HEK293 (cell line): ENCODE data around the gene CPD.
A peak's percentile ranks its signal among the peaks of the same experiment; 100 is the strongest.

Experiments
- CTCF ChIA-PET: fragments of 350-600 bp; formaldehyde crosslinking; extraction: SDS; loops from one replicate; lab custom pipeline; 2021; ENCODE audit warnings: antibody characterized with exemption; lab: Yijun Ruan, JAX
- POLR2A ChIA-PET: fragments of 300-600 bp; formaldehyde crosslinking; extraction: SDS; loops from one replicate; lab custom pipeline; 2020; ENCODE audit warnings: antibody characterized with exemption, inconsistent platforms; lab: Yijun Ruan, JAX
- H3K27ac ChIP-seq: fragments of 200-500 bp; sonication (Bioruptor generic); 2 replicates; pipeline ENCODE4 v1.5.1; 2014; ENCODE audit warnings: low read depth, low read length, control low read depth, inconsistent platforms; ENCODE audit errors: extremely low read depth
- H3K36me3 ChIP-seq, 2 experiments: fragments of 200-500 bp in 1 of 2; sonication (Bioruptor generic) in 1 of 2; 1 replicate in 1 of 2; 2 replicates in 1 of 2; pipeline ENCODE4 v1.5.1; 2014 to 2017; ENCODE audit warnings: inconsistent platforms in 2 of 2, low read length in 2 of 2; ENCODE audit not compliant: control insufficient read depth in 2 of 2, insufficient read depth in 1 of 2
- H3K4me1 ChIP-seq: fragments of 200-500 bp; sonication (Bioruptor generic); 2 replicates; pipeline ENCODE4 v1.5.1; 2014; ENCODE audit warnings: mild to moderate bottlenecking, low read length, inconsistent platforms; ENCODE audit not compliant: control insufficient read depth, insufficient read depth
- H3K4me3 ChIP-seq: 2 replicates; pipeline ENCODE4 v1.5.1; 2011; ENCODE audit warnings: low read depth, mild to moderate bottlenecking, control low read depth, low read length, moderate library complexity
- H3K9me3 ChIP-seq: fragments of 200-500 bp; sonication (Bioruptor generic); 2 replicates; pipeline ENCODE4 v1.5.1; 2014; ENCODE audit warnings: low read depth, low read length, inconsistent platforms; ENCODE audit not compliant: control insufficient read depth, insufficient read depth
- HOXC10 ChIP-seq: sonication (generic); formaldehyde crosslinking; IDR thresholded peaks from 2 replicates; pipeline ENCODE4 v1.8.1; 2023; ENCODE audit warnings: mild to moderate bottlenecking, missing genetic modification reagents
- IKZF3 ChIP-seq: fragments of 450-650 bp; IDR thresholded peaks from 2 replicates; pipeline ENCODE4 v1.5.0; 2018; ENCODE audit warnings: missing biosample characterization, mild to moderate bottlenecking, missing genetic modification characterization, moderate library complexity
- OSR2 ChIP-seq: fragments of 450-650 bp; formaldehyde crosslinking; IDR thresholded peaks from 2 replicates; pipeline ENCODE4 v1.5.1; 2016; ENCODE audit warnings: missing biosample characterization, missing genetic modification characterization
- ZBTB8A ChIP-seq: fragments of 450-650 bp; formaldehyde crosslinking; IDR thresholded peaks from 2 replicates; pipeline ENCODE4 v1.5.1; 2016; ENCODE audit warnings: missing biosample characterization, missing genetic modification characterization
- ZFP37 ChIP-seq: fragments of 450-650 bp; formaldehyde crosslinking; IDR thresholded peaks from 2 replicates; pipeline ENCODE4 v1.5.1; 2016; ENCODE audit warnings: missing biosample characterization, missing genetic modification characterization
- ZNF112 ChIP-seq: fragments of 450-650 bp; formaldehyde crosslinking; IDR thresholded peaks from 2 replicates; pipeline ENCODE4 v1.5.0; 2017; ENCODE audit warnings: missing biosample characterization, missing genetic modification characterization
- ZNF169 ChIP-seq: fragments of 450-650 bp; formaldehyde crosslinking; IDR thresholded peaks from 2 replicates; pipeline ENCODE4 v1.5.1; 2016; ENCODE audit warnings: missing biosample characterization, missing genetic modification characterization
- ZNF366 ChIP-seq: fragments of 450-650 bp; formaldehyde crosslinking; conservative IDR thresholded peaks from 2 replicates; pipeline ENCODE4 v1.5.1; 2016; ENCODE audit warnings: missing biosample characterization, missing genetic modification characterization
- ZNF404 ChIP-seq: fragments of 450-650 bp; formaldehyde crosslinking; IDR thresholded peaks from 2 replicates; pipeline ENCODE4 v1.5.1; 2017; ENCODE audit warnings: missing biosample characterization, missing genetic modification characterization
- ZNF558 ChIP-seq: fragments of 450-650 bp; formaldehyde crosslinking; IDR thresholded peaks from 2 replicates; pipeline ENCODE4 v1.5.1; 2016; ENCODE audit warnings: missing biosample characterization, missing genetic modification characterization
- ZNF629 ChIP-seq: fragments of 450-650 bp; formaldehyde crosslinking; IDR thresholded peaks from 2 replicates; pipeline ENCODE4 v1.5.1; 2017; ENCODE audit warnings: missing biosample characterization, missing genetic modification characterization
- ZNF658 ChIP-seq: fragments of 450-650 bp; formaldehyde crosslinking; IDR thresholded peaks from 2 replicates; pipeline ENCODE4; 2016; ENCODE audit warnings: missing biosample characterization, missing genetic modification characterization
- TF ChIP-seq, protein P1 (sequence below): fragments of 450-650 bp; IDR thresholded peaks from 2 replicates; pipeline ENCODE4 v1.5.1; 2018; ENCODE audit warnings: missing biosample characterization, missing genetic modification characterization
- TF ChIP-seq, protein P2 (sequence below): fragments of 450-650 bp; formaldehyde crosslinking; IDR thresholded peaks from 2 replicates; pipeline ENCODE4 v1.5.1; 2016; ENCODE audit warnings: missing biosample characterization, missing genetic modification characterization
- TF ChIP-seq, protein P3 (sequence below): fragments of 450-650 bp; formaldehyde crosslinking; IDR thresholded peaks from 2 replicates; pipeline ENCODE4 v1.5.1; 2016; ENCODE audit warnings: missing biosample characterization, missing genetic modification characterization
- TF ChIP-seq, protein P4 (sequence below): fragments of 450-650 bp; formaldehyde crosslinking; IDR thresholded peaks from 2 replicates; pipeline ENCODE4 v1.5.1; 2016; ENCODE audit warnings: missing biosample characterization, missing genetic modification characterization
- TF ChIP-seq, protein P5 (sequence below): fragments of 450-650 bp; formaldehyde crosslinking; IDR thresholded peaks from 2 replicates; pipeline ENCODE4 v1.5.1; 2016; ENCODE audit warnings: missing biosample characterization, missing genetic modification characterization

Gene CPD

DNA sequence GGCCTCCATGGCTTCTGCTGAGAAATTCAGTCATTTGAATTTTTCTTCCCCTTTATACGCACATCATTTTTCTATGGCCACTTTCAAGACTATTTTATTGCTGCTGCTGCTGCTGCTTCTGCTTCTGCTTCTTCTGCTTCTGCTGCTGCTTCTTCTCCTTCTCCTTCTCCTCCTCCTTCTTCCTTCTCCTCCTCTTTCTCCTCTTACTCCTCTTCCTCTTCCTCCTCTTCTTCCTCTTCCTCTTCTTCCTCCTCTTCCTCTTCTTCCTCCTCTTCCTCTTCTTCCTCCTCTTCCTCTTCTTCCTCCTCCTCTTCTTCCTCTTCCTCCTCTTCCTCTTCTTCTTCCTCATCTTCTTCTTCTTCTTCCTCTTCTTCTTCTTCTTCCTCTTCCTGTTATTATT lies 22.4 kb downstream of the CPD start:
- POLR2A ChIA-PET, result interaction anchor here (0.6 kb wide), 1 partner anchor 22 kb away, joined by 5 read pairs; the partner anchor contains the start of gene CPD
- Histone ChIP-seq H3K4me1 (peaks cover 16% of the 10 kb centered on the region), H3K9me3 (no peaks in the 10 kb centered on the region), H3K27ac (no peak overlapping the region), H3K36me3 (peaks cover 0 to 4% of the 10 kb centered on the region in 2 experiments; a peak in 1 of 3 replicates), H3K4me3 (no peak overlapping the region)
- CTCF ChIA-PET, result no interaction called here
- TF ChIP-seq HOXC10 (CRISPR knock-in tag), result no peak
- no peak for TF ChIP-seq ZNF112
- no peak for TF ChIP-seq ZNF558 (tag by site-specific recombination)
- TF ChIP-seq ZNF169 (tag by site-specific recombination), result peak; percentile 92; the same call in 1 of the 2 replicates
- TF ChIP-seq ZBTB8A, result no peak
- TF ChIP-seq, protein P1, sequence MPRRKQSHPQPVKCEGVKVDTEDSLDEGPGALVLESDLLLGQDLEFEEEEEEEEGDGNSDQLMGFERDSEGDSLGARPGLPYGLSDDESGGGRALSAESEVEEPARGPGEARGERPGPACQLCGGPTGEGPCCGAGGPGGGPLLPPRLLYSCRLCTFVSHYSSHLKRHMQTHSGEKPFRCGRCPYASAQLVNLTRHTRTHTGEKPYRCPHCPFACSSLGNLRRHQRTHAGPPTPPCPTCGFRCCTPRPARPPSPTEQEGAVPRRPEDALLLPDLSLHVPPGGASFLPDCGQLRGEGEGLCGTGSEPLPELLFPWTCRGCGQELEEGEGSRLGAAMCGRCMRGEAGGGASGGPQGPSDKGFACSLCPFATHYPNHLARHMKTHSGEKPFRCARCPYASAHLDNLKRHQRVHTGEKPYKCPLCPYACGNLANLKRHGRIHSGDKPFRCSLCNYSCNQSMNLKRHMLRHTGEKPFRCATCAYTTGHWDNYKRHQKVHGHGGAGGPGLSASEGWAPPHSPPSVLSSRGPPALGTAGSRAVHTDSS (tag by site-specific recombination), result peak; percentile 100
- TF ChIP-seq, protein P2, sequence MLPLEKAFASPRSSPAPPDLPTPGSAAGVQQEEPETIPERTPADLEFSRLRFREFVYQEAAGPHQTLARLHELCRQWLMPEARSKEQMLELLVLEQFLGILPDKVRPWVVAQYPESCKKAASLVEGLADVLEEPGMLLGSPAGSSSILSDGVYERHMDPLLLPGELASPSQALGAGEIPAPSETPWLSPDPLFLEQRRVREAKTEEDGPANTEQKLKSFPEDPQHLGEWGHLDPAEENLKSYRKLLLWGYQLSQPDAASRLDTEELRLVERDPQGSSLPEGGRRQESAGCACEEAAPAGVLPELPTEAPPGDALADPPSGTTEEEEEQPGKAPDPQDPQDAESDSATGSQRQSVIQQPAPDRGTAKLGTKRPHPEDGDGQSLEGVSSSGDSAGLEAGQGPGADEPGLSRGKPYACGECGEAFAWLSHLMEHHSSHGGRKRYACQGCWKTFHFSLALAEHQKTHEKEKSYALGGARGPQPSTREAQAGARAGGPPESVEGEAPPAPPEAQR (tag by site-specific recombination), result no peak
- TF ChIP-seq ZNF404, result no peak
- peak; percentile 66 for TF ChIP-seq ZNF366 (tag by site-specific recombination)
- TF ChIP-seq IKZF3 (tag by site-specific recombination), result no peak
- no peak for TF ChIP-seq ZFP37
- TF ChIP-seq OSR2 (tag by site-specific recombination), result peak; percentile 82
- no peak for TF ChIP-seq ZNF629 (tag by site-specific recombination)
- TF ChIP-seq, protein P3, sequence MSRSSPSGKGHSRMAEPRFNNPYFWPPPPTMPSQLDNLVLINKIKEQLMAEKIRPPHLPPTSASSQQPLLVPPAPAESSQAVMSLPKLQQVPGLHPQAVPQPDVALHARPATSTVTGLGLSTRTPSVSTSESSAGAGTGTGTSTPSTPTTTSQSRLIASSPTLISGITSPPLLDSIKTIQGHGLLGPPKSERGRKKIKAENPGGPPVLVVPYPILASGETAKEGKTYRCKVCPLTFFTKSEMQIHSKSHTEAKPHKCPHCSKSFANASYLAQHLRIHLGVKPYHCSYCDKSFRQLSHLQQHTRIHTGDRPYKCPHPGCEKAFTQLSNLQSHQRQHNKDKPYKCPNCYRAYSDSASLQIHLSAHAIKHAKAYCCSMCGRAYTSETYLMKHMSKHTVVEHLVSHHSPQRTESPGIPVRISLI (tag by site-specific recombination), result no peak
- no peak for TF ChIP-seq ZNF658 (tag by site-specific recombination)
- TF ChIP-seq, protein P4, sequence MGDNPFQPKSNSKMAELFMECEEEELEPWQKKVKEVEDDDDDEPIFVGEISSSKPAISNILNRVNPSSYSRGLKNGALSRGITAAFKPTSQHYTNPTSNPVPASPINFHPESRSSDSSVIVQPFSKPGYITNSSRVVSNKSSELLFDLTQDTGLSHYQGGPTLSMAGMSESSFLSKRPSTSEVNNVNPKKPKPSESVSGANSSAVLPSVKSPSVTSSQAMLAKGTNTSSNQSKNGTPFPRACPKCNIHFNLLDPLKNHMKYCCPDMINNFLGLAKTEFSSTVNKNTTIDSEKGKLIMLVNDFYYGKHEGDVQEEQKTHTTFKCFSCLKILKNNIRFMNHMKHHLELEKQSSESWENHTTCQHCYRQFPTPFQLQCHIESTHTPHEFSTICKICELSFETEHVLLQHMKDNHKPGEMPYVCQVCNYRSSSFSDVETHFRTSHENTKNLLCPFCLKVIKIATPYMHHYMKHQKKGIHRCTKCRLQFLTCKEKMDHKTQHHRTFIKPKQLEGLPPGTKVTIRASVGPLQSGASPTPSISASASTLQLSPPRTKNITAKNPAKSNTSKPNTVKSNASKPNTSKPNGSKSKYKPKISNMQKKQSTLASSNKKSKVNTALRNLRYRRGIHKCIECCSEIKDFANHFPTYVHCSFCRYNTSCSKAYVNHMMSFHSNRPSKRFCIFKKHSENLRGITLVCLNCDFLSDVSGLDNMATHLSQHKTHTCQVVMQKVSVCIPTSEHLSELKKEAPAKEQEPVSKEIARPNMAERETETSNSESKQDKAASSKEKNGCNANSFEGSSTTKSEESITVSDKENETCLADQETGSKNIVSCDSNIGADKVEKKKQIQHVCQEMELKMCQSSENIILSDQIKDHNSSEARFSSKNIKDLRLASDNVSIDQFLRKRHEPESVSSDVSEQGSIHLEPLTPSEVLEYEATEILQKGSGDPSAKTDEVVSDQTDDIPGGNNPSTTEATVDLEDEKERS (tag by site-specific recombination), result no peak
- TF ChIP-seq, protein P5, sequence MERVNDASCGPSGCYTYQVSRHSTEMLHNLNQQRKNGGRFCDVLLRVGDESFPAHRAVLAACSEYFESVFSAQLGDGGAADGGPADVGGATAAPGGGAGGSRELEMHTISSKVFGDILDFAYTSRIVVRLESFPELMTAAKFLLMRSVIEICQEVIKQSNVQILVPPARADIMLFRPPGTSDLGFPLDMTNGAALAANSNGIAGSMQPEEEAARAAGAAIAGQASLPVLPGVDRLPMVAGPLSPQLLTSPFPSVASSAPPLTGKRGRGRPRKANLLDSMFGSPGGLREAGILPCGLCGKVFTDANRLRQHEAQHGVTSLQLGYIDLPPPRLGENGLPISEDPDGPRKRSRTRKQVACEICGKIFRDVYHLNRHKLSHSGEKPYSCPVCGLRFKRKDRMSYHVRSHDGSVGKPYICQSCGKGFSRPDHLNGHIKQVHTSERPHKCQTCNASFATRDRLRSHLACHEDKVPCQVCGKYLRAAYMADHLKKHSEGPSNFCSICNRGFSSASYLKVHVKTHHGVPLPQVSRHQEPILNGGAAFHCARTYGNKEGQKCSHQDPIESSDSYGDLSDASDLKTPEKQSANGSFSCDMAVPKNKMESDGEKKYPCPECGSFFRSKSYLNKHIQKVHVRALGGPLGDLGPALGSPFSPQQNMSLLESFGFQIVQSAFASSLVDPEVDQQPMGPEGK (tag by site-specific recombination), result no peak
